Naive B cell (primary cell): Measurements from ENCODE around the gene TMOD3. TPM values are rescaled to one million over a fixed set of nuclear protein-coding genes. Genes with fewer than 3 reads are reported as not detected.

ENCODE experiments used
- ATAC-seq, 2 donors: fragments of 150-1000 bp; cut with Tn5 transposase; 2 replicates each; pipeline ENCODE4 v1.10.0; 2021; ENCODE audit warnings: low read depth in 2 of 2, mild to moderate bottlenecking in 2 of 2, moderate library complexity in 2 of 2
- DNase-seq: peaks from one replicate; pipeline ENCODE4 v3.0.0; 2022
- H3K27ac Mint-ChIP-seq, 6 donors: one replicate each; pipeline ENCODE4 v1.8.0; 2020 to 2022; ENCODE audit warnings: mild to moderate bottlenecking in 6 of 6, mixed read lengths in 6 of 6, moderate library complexity in 5 of 6, inconsistent platforms in 2 of 6
- H3K27me3 Mint-ChIP-seq, 3 donors: one replicate each; pipeline ENCODE4 v1.8.0; 2021 to 2022; ENCODE audit warnings: mixed read lengths in 3 of 3, mild to moderate bottlenecking in 1 of 3
- H3K36me3 Mint-ChIP-seq, 2 donors: one replicate each; pipeline ENCODE4 v1.8.0; 2020 to 2022; ENCODE audit warnings: mixed read lengths in 2 of 2, inconsistent platforms in 1 of 2, mild to moderate bottlenecking in 1 of 2
- H3K4me1 Mint-ChIP-seq, 3 donors: one replicate each; pipeline ENCODE4 v1.8.0; 2020 to 2022; ENCODE audit warnings: mixed read lengths in 3 of 3, inconsistent platforms in 1 of 3, mild to moderate bottlenecking in 1 of 3, moderate library complexity in 1 of 3
- H3K4me3 Mint-ChIP-seq, 8 donors: one replicate each; pipeline ENCODE4 v1.8.0; 2020 to 2022; ENCODE audit warnings: mild to moderate bottlenecking in 8 of 8, mixed read lengths in 8 of 8, moderate library complexity in 8 of 8, inconsistent platforms in 2 of 8
- H3K9me3 Mint-ChIP-seq, 7 donors: one replicate each; pipeline ENCODE4 v1.8.0; 2020 to 2022; ENCODE audit warnings: mixed read lengths in 7 of 7, mild to moderate bottlenecking in 5 of 7, inconsistent platforms in 2 of 7, moderate library complexity in 1 of 7
- polyA plus RNA-seq, 6 donors: library from polyadenylated mRNA; unstranded; fragments of 300-500 nt; fragmentation: Illumina TruSeq; gene quantifications; one replicate each; pipeline ENCODE4 v1.2.3, GENCODE V29; 2021; ENCODE audit warnings: low read depth in 6 of 6

TMOD3 gene
- polyA plus RNA-seq, 6 donors from 2014 or later = 19.3 to 30.3 (median 25.2) TPM

GRCh38 chr15:51861557-51862359, 32.3 kb downstream of the TMOD3 start:
- Mint-ChIP-seq H3K4me3 (peak overlapping the region in 2 of 8 donors; percentile 11 to 35), H3K27me3 (no peaks in the 10 kb centered on the region), H3K4me1 (peaks cover 23 to 37% (median 31%) of the 10 kb centered on the region in 3 donors), H3K36me3 (peaks cover 23 to 34% of the 10 kb centered on the region in 2 donors), H3K27ac (peak overlapping the region in 2 of 6 donors; percentile 58 to 65), H3K9me3 (peaks cover 0 to 3% (median 0%) of the 10 kb centered on the region in 7 donors)
- peak in 1 of 2 donors; percentile 43 for ATAC-seq
- DNase-seq = no peak

DNA sequence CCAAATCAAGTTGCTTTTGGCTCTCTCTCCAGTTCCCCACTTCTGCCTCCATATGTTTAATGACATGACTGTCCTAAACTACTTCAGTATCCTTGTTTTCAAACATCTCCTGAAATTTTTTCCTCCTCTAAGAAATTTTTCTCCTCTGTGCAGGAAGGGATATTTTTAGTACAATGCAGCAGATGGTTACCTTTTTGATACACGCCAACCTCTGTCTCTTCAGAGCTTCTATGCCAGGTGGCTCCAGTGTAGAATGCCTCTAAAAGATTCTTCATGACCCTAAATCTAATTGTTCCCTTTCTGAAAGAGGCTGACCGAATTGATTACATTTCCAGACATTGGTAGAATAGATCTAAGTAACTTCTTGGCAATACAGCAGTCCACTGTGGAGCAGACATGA, 33.7 kb downstream of the TMOD3 start:
- Mint-ChIP-seq H3K4me1 (peaks cover 21 to 32% (median 28%) of the 10 kb centered on the region in 3 donors), H3K27ac (peak overlapping the region in 3 of 6 donors; percentile 23 to 48 (median 30)), H3K4me3 (no peak overlapping the region), H3K36me3 (peaks cover 27 to 43% of the 10 kb centered on the region in 2 donors), H3K27me3 (no peaks in the 10 kb centered on the region), H3K9me3 (peaks cover 0 to 3% (median 0%) of the 10 kb centered on the region in 7 donors)
- DNase-seq (no peak), ATAC-seq (no peak)

- no peak overlapping the region for H3K27ac Mint-ChIP-seq
- DNase-seq (no peak), ATAC-seq (no peak)
- H3K4me3 Mint-ChIP-seq = no peak overlapping the region
- H3K27me3 Mint-ChIP-seq = no peaks in the 10 kb centered on the region
- H3K36me3 Mint-ChIP-seq = peaks cover 30 to 45% of the 10 kb centered on the region in 2 donors
- peaks cover 18 to 26% (median 25%) of the 10 kb centered on the region in 3 donors for H3K4me1 Mint-ChIP-seq
- H3K9me3 Mint-ChIP-seq = peaks cover 0 to 3% (median 0%) of the 10 kb centered on the region in 7 donors
Observed at GRCh38 chr15:51864408-51865056, 35.1 kb downstream of the TMOD3 start.

DNA sequence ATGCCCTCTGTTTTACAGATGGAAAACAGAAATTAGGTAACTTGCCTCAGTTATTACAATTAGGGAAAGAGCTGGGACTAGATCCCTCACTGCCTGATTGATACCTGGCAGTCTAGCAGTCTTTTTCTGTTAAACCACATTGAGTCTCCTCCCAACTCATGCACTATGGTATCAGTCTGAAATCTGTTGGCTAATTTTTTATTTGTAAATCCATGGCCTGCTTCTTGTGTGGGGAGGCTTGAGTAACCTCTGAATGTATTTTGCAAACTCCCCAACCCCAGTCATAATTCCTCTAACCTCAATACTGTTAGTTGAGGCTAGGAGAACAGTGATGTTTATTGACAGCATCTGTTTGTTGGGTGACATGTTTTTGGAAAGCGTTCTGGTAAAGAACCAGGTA, 35.9 kb downstream of the TMOD3 start:
- H3K4me1 Mint-ChIP-seq = peaks cover 18 to 21% (median 18%) of the 10 kb centered on the region in 3 donors
- peaks cover 30 to 41% of the 10 kb centered on the region in 2 donors for H3K36me3 Mint-ChIP-seq
- ATAC-seq = no peak
- no peak overlapping the region for H3K4me3 Mint-ChIP-seq
- no peaks in the 10 kb centered on the region for H3K27me3 Mint-ChIP-seq
- no peaks in the 10 kb centered on the region for H3K9me3 Mint-ChIP-seq
- peak overlapping the region in 1 of 6 donors; percentile 66 for H3K27ac Mint-ChIP-seq
- no peak for DNase-seq

DNA sequence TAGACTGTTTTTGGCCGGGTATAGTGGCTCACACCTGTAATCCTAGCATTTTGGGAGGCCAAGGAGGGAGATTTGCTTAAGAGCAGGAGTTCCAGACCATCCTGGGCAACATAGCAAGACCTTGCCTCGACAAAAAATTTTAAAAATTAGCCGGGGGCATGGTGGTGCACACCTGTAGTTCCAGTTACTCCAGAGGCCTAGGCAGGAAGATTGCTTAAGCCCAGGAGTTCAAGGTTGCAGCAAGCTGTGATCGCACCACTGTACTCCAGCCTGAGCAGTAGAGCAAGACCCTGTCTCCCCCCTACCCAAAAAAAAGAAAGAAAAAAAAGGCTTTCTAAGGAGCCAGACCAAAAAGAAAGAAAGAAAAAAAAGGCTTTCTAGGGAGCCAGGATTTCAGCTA, 36.7 kb downstream of the TMOD3 start:
- Mint-ChIP-seq H3K27me3 (no peaks in the 10 kb centered on the region), H3K27ac (peak overlapping the region in 3 of 6 donors; percentile 21 to 57 (median 47)), H3K4me1 (peaks cover 11 to 16% (median 13%) of the 10 kb centered on the region in 3 donors), H3K9me3 (no peaks in the 10 kb centered on the region), H3K4me3 (no peak overlapping the region), H3K36me3 (peaks cover 35 to 45% of the 10 kb centered on the region in 2 donors)
- DNase-seq (no peak), ATAC-seq (no peak)

- ATAC-seq (no peak), DNase-seq (no peak)
- H3K4me3 Mint-ChIP-seq = no peak overlapping the region
- no peaks in the 10 kb centered on the region for H3K27me3 Mint-ChIP-seq
- H3K4me1 Mint-ChIP-seq = peaks cover 5 to 13% (median 11%) of the 10 kb centered on the region in 3 donors
- peaks cover 39 to 50% of the 10 kb centered on the region in 2 donors for H3K36me3 Mint-ChIP-seq
- peak overlapping the region in 3 of 6 donors; percentile 3 to 51 (median 49) for H3K27ac Mint-ChIP-seq
- H3K9me3 Mint-ChIP-seq = no peaks in the 10 kb centered on the region
Observed at GRCh38 chr15:51866751-51867150, 37.3 kb downstream of the TMOD3 start.

DNA sequence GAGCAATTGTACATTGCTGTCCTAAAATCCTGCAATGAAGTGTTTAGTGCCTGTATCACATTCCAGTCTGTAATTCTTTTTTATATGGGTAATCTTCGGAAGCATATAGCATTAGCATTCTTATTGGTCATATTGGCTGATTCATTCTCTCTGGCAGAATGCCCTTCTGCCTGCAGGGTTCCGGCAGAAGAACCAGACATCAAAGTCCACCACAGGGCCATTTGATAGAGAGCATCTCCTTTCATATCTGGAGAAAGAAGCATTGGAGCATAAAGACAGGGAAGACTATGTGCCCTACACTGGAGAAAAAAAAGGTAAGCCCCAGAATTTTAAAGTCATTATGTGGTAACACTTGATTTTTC, 39.6 kb downstream of the TMOD3 start:
- H3K36me3 Mint-ChIP-seq = peaks cover 31 to 38% of the 10 kb centered on the region in 2 donors
- peaks cover 0 to 10% (median 5%) of the 10 kb centered on the region in 3 donors for H3K4me1 Mint-ChIP-seq
- ATAC-seq = no peak
- no peak overlapping the region for H3K4me3 Mint-ChIP-seq
- H3K27me3 Mint-ChIP-seq = no peaks in the 10 kb centered on the region
- peaks cover 0 to 1% (median 0%) of the 10 kb centered on the region in 7 donors for H3K9me3 Mint-ChIP-seq
- peak overlapping the region in 1 of 6 donors; percentile 18 for H3K27ac Mint-ChIP-seq
- no peak for DNase-seq

DNA sequence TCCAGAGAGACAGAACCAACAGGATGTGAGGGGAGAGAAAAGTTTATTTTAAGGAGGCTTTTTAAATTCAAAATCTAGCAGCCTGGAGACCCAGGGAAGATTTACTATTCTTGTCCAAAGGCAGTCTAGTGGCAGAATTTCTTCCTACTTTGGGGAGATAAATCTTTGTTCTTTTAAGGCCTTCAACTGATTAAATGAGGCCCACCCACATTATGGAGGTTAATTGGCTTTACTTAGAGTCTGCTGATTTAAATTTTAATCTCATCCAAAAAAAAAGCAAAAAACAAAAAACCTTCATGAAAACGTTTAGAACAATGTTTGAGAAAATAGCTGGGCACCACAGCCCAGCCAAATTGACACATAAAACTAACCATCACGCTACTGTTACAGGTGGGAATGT, 41.3 kb downstream of the TMOD3 start:
- peak overlapping the region in 1 of 6 donors; percentile 51 for H3K27ac Mint-ChIP-seq
- DNase-seq = no peak
- H3K4me3 Mint-ChIP-seq = peak overlapping the region in 1 of 8 donors; percentile 29
- no peak for ATAC-seq
- peaks cover 33 to 38% of the 10 kb centered on the region in 2 donors for H3K36me3 Mint-ChIP-seq
- H3K27me3 Mint-ChIP-seq = no peaks in the 10 kb centered on the region
- H3K9me3 Mint-ChIP-seq = peaks cover 0 to 1% (median 0%) of the 10 kb centered on the region in 7 donors
- H3K4me1 Mint-ChIP-seq = peaks cover 0 to 3% (median 0%) of the 10 kb centered on the region in 3 donors

DNA sequence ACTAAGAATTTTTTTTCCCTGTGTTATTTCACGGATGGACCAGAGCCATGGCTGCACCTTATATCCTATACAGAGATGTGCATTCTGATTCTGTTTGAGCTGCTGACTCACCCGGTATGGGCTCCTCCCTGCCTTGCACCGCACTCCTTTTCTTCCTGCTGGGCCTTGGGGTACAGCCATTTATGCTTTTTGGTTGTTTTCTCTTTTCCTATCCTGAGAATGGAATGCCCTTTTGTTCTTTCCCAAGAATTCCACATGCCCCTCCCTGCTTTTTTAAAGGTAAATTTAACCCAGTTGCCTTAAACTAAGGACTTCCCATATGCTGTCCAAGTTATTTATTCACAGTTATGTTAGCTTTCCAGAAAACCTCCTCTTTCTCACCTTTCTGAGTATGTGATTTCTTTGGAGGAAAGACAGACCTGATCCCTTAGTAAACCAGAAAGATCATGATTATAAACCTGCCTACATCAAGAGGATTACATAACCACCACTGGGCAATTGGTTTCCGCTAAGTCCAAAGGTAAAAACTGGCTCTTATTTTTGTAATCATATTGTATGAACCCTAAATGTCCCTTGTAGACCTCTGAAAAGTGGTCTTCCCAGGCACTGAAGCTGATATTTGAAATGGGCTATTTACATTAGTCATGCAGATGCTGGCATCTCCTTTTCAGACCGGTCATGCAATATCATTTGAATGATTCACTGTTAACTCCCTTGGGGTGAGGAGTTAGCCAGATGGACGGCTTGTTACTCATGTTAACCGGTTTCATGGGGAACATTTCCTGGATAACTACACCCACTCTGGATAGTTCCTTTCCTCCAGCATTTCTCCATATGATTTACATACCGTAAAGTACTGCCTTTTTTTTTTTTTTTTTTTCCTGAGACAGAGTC, 45.5 kb downstream of the TMOD3 start:
- peaks cover 22 to 25% of the 10 kb centered on the region in 2 donors for H3K36me3 Mint-ChIP-seq
- ATAC-seq = no peak
- peaks cover 5 to 9% (median 5%) of the 10 kb centered on the region in 3 donors for H3K4me1 Mint-ChIP-seq
- no peaks in the 10 kb centered on the region for H3K27me3 Mint-ChIP-seq
- no peak for DNase-seq
- peak overlapping the region in 2 of 6 donors; percentile 21 to 23 for H3K27ac Mint-ChIP-seq
- H3K9me3 Mint-ChIP-seq = peaks cover 0 to 1% (median 0%) of the 10 kb centered on the region in 7 donors
- no peak overlapping the region for H3K4me3 Mint-ChIP-seq

- Mint-ChIP-seq H3K4me3 (no peak overlapping the region), H3K27ac (no peak overlapping the region), H3K27me3 (no peaks in the 10 kb centered on the region), H3K4me1 (peaks cover 5 to 9% (median 5%) of the 10 kb centered on the region in 3 donors), H3K9me3 (peaks cover 0 to 1% (median 0%) of the 10 kb centered on the region in 7 donors), H3K36me3 (peaks cover 18 to 21% of the 10 kb centered on the region in 2 donors)
- no peak for ATAC-seq
- DNase-seq = no peak
Observed at GRCh38 chr15:51876169-51876568, 46.7 kb downstream of the TMOD3 start.

GRCh38 chr15:51878446-51879386, 49.3 kb downstream of the TMOD3 start:
- no peak overlapping the region for H3K4me3 Mint-ChIP-seq
- H3K36me3 Mint-ChIP-seq = peaks cover 14 to 16% of the 10 kb centered on the region in 2 donors
- ATAC-seq = no peak
- H3K27me3 Mint-ChIP-seq = no peaks in the 10 kb centered on the region
- peak overlapping the region in 4 of 6 donors; percentile 6 to 64 (median 47) for H3K27ac Mint-ChIP-seq
- no peak for DNase-seq
- peaks cover 5 to 9% (median 5%) of the 10 kb centered on the region in 3 donors for H3K4me1 Mint-ChIP-seq
- H3K9me3 Mint-ChIP-seq = no peaks in the 10 kb centered on the region

DNA sequence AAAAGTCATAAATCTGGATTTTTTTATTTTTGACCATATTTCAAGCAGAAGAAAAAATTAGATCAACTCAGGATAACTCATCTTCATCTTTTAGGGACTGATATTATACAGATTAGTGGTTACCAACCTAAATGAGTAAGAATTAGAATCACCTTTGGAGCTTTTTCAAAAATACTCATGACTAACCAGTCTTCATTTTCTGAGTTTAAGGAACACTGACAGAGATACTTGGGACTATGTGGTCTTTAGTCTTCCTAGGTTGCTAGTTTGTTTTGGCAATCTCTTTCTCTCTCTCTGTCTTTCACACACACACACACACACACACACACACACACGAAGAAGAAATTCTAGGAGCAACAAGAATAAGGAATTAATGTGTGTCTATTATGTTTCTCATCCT, 50.1 kb downstream of the TMOD3 start:
- Mint-ChIP-seq H3K27ac (no peak overlapping the region), H3K27me3 (no peaks in the 10 kb centered on the region), H3K4me1 (peaks cover 5 to 9% (median 5%) of the 10 kb centered on the region in 3 donors), H3K9me3 (no peaks in the 10 kb centered on the region), H3K4me3 (no peak overlapping the region), H3K36me3 (peaks cover 11 to 14% of the 10 kb centered on the region in 2 donors)
- no peak for ATAC-seq
- DNase-seq = no peak
